Astrocyte (in vitro differentiated cells and primary cell): Measurements from ENCODE around the gene DPP4.

Source experiments
- EZH2 ChIP-seq: IDR thresholded peaks from 2 replicates; pipeline ENCODE4 v1.6.1; 2012; ENCODE audit warnings: mild to moderate bottlenecking, low read length, inconsistent platforms; ENCODE audit not compliant: insufficient read depth
- TF ChIP-seq, protein P1 (sequence below): IDR thresholded peaks from 2 replicates; pipeline ENCODE4 v1.5.1; 2011; ENCODE audit warnings: low read depth, mild to moderate bottlenecking, inconsistent platforms, low read length, moderate library complexity; ENCODE audit not compliant: insufficient read depth

DNA sequence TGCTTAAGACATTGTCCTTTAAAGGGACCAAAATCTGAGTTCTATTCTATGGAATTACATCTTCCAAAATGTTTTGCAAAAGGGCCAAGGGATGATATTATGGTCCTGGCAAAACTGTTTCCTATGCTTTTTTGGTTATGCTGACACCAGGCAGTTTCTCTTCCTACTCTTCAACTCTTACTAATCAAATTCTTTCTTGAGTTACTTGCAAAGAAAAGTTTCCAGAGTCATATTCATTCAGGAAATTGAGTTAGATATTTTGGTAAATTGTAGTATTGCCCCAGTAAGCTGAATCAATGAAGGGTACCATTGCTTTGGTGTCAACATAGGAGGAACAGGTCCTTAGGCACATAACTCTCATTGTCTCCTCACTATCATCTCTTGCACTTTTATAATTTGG is 118.8 kb downstream of the DPP4 start:
- TF ChIP-seq, protein P1, sequence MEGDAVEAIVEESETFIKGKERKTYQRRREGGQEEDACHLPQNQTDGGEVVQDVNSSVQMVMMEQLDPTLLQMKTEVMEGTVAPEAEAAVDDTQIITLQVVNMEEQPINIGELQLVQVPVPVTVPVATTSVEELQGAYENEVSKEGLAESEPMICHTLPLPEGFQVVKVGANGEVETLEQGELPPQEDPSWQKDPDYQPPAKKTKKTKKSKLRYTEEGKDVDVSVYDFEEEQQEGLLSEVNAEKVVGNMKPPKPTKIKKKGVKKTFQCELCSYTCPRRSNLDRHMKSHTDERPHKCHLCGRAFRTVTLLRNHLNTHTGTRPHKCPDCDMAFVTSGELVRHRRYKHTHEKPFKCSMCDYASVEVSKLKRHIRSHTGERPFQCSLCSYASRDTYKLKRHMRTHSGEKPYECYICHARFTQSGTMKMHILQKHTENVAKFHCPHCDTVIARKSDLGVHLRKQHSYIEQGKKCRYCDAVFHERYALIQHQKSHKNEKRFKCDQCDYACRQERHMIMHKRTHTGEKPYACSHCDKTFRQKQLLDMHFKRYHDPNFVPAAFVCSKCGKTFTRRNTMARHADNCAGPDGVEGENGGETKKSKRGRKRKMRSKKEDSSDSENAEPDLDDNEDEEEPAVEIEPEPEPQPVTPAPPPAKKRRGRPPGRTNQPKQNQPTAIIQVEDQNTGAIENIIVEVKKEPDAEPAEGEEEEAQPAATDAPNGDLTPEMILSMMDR = no peak
- no peak for TF ChIP-seq EZH2
